Measurements from ENCODE around the gene LPP. TPM values are rescaled to one million over a fixed set of nuclear protein-coding genes. Genes with fewer than 3 reads are reported as not detected.

LPP gene
- total and polyA plus RNA-seq, 2 of the 13 experiments (the other 11 are each of a cell fraction or from before 2014, with no cell fraction given) = 19.2 to 29.9 TPM

- no peak overlapping the region for H3K27ac ChIP-seq (ENCODE audit: extremely low read length, insufficient read depth, low read length)
- H3K79me2 ChIP-seq (ENCODE audit: insufficient read depth, low read length) = no peaks in the 10 kb centered on the region
- no peaks in the 10 kb centered on the region for H3K36me3 ChIP-seq (replicated peaks in 1 of 2; ENCODE audit: control insufficient read depth in 1 of 2, insufficient read depth in 2 of 2, low read length in 2 of 2)
- no peak overlapping the region for H3K4me2 ChIP-seq (ENCODE audit: low read depth, low read length)
- TF ChIP-seq ZNF232 (CRISPR knock-in tag; IDR thresholded peaks at IDR 0.05; ENCODE audit: borderline replicate concordance) = no peak
- no peak overlapping the region for H3K9ac ChIP-seq (ENCODE audit: insufficient read depth, low read depth, low read length)
- DNase-seq (ENCODE audit: low spot score) (no peak), ATAC-seq (no peak), FAIRE-seq (no peak)
- intact Hi-C loops (cut with micrococcal nuclease; ENCODE audit: unreplicated experiment) = loop anchor here (10.0 kb wide), 1 partner anchor 114 kb away; no protein-coding TSS in a partner anchor
- CTCF ChIA-PET (ENCODE audit: low intra/inter-chr PET ratio, low total read pairs) = no interaction called here
- 0% methylated on average over 1 of the region's 1 CpG for WGBS (ENCODE audit: low lambda C conversion rate)
- no peaks in the 10 kb centered on the region for H4K20me1 ChIP-seq (ENCODE audit: insufficient read depth, low read length)
- H3K9me3 ChIP-seq (ENCODE audit: low read length) = no peaks in the 10 kb centered on the region
- no peak overlapping the region for H3K4me3 ChIP-seq (replicated peaks in 1 of 3; ENCODE audit: insufficient read depth in 1 of 3, low read depth in 2 of 3, low read length in 3 of 3)
- peaks cover under 1% of the 10 kb centered on the region; the same call in 1 of the 2 replicates for H3K4me1 ChIP-seq (ENCODE audit: insufficient read depth, low read length)
- in situ Hi-C loops (cut with HindIII; ENCODE audit: extremely low pct_ligation_motif_present, low pct_unique_long_range_greater_than_20kb) = loop anchor here (25.0 kb wide), 1 partner anchor 991 kb away; the partner anchor contains the start of gene BCL6
- no peaks in the 10 kb centered on the region for H3K27me3 ChIP-seq (ENCODE audit: control insufficient read depth in 1 of 2, insufficient read depth in 2 of 2, low read length in 2 of 2)
- POLR2A ChIA-PET = no interaction called here
- H2AFZ ChIP-seq (ENCODE audit: low read length) = no peak overlapping the region
- no TSS peak for BruUV-seq (replicated peaks)
Observed at GRCh38 chr3:188728371-188728896, 574.5 kb downstream of the LPP start.

- peaks cover 3% of the 10 kb centered on the region; the same call in 1 of the 2 replicates for H3K4me1 ChIP-seq (ENCODE audit: insufficient read depth, low read length)
Observed at GRCh38 chr3:188729422-188729821, 575.5 kb downstream of the LPP start.

More at GRCh38 chr3:188729422-188729821, 575.5 kb downstream of the LPP start:
- H3K4me3 ChIP-seq (replicated peaks in 1 of 3; ENCODE audit: insufficient read depth in 1 of 3, low read depth in 2 of 3, low read length in 3 of 3) = no peak overlapping the region
- H3K4me2 ChIP-seq (ENCODE audit: low read depth, low read length) = no peak overlapping the region
- no peaks in the 10 kb centered on the region for H3K79me2 ChIP-seq (ENCODE audit: insufficient read depth, low read length)
- DNase-seq (ENCODE audit: low spot score) (no peak), ATAC-seq (no peak), FAIRE-seq (no peak)
- no peak overlapping the region for H3K9ac ChIP-seq (ENCODE audit: insufficient read depth, low read depth, low read length)
- no peak overlapping the region for H3K27ac ChIP-seq (ENCODE audit: extremely low read length, insufficient read depth, low read length)
- H2AFZ ChIP-seq (ENCODE audit: low read length) = no peak overlapping the region
- no TSS peak for BruUV-seq (replicated peaks)
- in situ Hi-C loops (cut with HindIII; ENCODE audit: extremely low pct_ligation_motif_present, low pct_unique_long_range_greater_than_20kb) (loop anchor here (25.0 kb wide), 1 partner anchor 992 kb away; the partner anchor contains the start of gene BCL6), intact Hi-C loops (cut with micrococcal nuclease; ENCODE audit: unreplicated experiment) (loop anchor here (10.0 kb wide), 1 partner anchor 115 kb away; no protein-coding TSS in a partner anchor)
- POLR2A ChIA-PET = no interaction called here
- CTCF ChIA-PET (ENCODE audit: low intra/inter-chr PET ratio, low total read pairs) = no interaction called here
- no peaks in the 10 kb centered on the region for H3K36me3 ChIP-seq (replicated peaks in 1 of 2; ENCODE audit: control insufficient read depth in 1 of 2, insufficient read depth in 2 of 2, low read length in 2 of 2)
- TF ChIP-seq NCOA1 (CRISPR knock-in tag; IDR thresholded peaks at IDR 0.05) = no peak
- TF ChIP-seq MAFF (IDR thresholded peaks at IDR 0.05; ENCODE audit: low read depth, low read length) = 0 out of 2 replicates have a peak, but pooled peaks have one; percentile 18
- 0 out of 2 replicates have a peak, but pooled peaks have one; percentile 26 for TF ChIP-seq ZNF121 (CRISPR knock-in tag; IDR thresholded peaks at IDR 0.05)
- TF ChIP-seq, protein P1, sequence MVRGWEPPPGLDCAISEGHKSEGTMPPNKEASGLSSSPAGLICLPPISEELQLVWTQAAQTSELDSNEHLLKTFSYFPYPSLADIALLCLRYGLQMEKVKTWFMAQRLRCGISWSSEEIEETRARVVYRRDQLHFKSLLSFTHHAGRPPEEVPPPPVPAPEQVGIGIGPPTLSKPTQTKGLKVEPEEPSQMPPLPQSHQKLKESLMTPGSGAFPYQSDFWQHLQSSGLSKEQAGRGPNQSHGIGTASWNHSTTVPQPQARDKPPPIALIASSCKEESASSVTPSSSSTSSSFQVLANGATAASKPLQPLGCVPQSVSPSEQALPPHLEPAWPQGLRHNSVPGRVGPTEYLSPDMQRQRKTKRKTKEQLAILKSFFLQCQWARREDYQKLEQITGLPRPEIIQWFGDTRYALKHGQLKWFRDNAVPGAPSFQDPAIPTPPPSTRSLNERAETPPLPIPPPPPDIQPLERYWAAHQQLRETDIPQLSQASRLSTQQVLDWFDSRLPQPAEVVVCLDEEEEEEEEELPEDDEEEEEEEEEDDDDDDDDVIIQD (CRISPR knock-in tag; IDR thresholded peaks at IDR 0.05; ENCODE audit: low read depth) = no peak
- peak in 1 of 2 experiments; percentile 30; a peak in 1 of 4 replicates for TF ChIP-seq MAFK (conservative IDR thresholded peaks at IDR 0.05 in 1 of 2, IDR thresholded peaks at IDR 0.05 in 1 of 2; ENCODE audit: low read length in 2 of 2)
- TF ChIP-seq CERS6 (CRISPR knock-in tag; IDR thresholded peaks at IDR 0.05) = no peak
- no peaks in the 10 kb centered on the region for H3K27me3 ChIP-seq (ENCODE audit: control insufficient read depth in 1 of 2, insufficient read depth in 2 of 2, low read length in 2 of 2)
- no peaks in the 10 kb centered on the region for H3K9me3 ChIP-seq (ENCODE audit: low read length)
- H4K20me1 ChIP-seq (ENCODE audit: insufficient read depth, low read length) = no peaks in the 10 kb centered on the region
- WGBS (ENCODE audit: low lambda C conversion rate) = 100% methylated on average over 1 of the region's 1 CpG
